ENCODE data around the gene HDAC9. TPM values are rescaled to one million over a fixed set of nuclear protein-coding genes. Genes with fewer than 3 reads are reported as not detected.

Gene HDAC9
- total RNA-seq, 1 experiment from 2014 or later, result 7.7 TPM

GRCh38 chr7:18552943-18553604 lies 57.5 kb downstream of the HDAC9 start:
- Histone ChIP-seq H3K27me3 (ENCODE audit: insufficient read depth, low read length) (no peaks in the 10 kb centered on the region), H2BK12ac (ENCODE audit: insufficient read length, low read depth, low read length) (no peak overlapping the region), H3K79me1 (ENCODE audit: insufficient read depth, low read depth, low read length, poor library complexity, severe bottlenecking) (no peaks in the 10 kb centered on the region), H2AFZ (ENCODE audit: low read length) (no peak overlapping the region), H3K56ac (ENCODE audit: insufficient read length, low read depth, low read length) (no peak overlapping the region), H4K8ac (replicated peaks; ENCODE audit: insufficient read length, low read depth, low read length) (no peak overlapping the region), H3K79me2 (ENCODE audit: insufficient read depth, low read length) (no peaks in the 10 kb centered on the region), H2BK15ac (ENCODE audit: low read depth, low read length) (no peak overlapping the region), H3K4me1 (ENCODE audit: insufficient read depth, low read length) (peaks cover 3% of the 10 kb centered on the region; the same call in 1 of the 2 replicates), H4K5ac (ENCODE audit: insufficient read length, low read depth, low read length) (no peak overlapping the region), H2BK20ac (ENCODE audit: low read depth, low read length, poor library complexity, severe bottlenecking) (no peak overlapping the region), H2BK120ac (ENCODE audit: low read depth, low read length, poor library complexity, severe bottlenecking) (no peak overlapping the region), H3K9me3 (ENCODE audit: control insufficient read depth, low read depth, low read length) (no peaks in the 10 kb centered on the region), H4K20me1 (ENCODE audit: control insufficient read depth, insufficient read depth, insufficient read length) (no peaks in the 10 kb centered on the region), H3K14ac (ENCODE audit: insufficient read depth, low read length) (no peak overlapping the region), H4K91ac (ENCODE audit: insufficient read length, low read depth, low read length) (no peak overlapping the region), H3K9ac (ENCODE audit: extremely low read depth, insufficient read length, low read length) (no peak overlapping the region), H3K23ac (ENCODE audit: insufficient read length, low read depth, low read length) (no peak overlapping the region), H3K18ac (ENCODE audit: insufficient read length, low read depth, low read length) (no peak overlapping the region), H3T11ph (ENCODE audit: low read length) (no peak overlapping the region), H3K23me2 (ENCODE audit: insufficient read length, low read depth, low read length, poor library complexity, severe bottlenecking) (no peaks in the 10 kb centered on the region), H2BK5ac (ENCODE audit: insufficient read length, low read length) (no peak overlapping the region), H3K4me2 (ENCODE audit: insufficient read depth, insufficient read length, low read length) (no peak overlapping the region), H3K27ac (ENCODE audit: insufficient read length, low read depth, low read length) (no peak overlapping the region), H2AK5ac (ENCODE audit: insufficient read length, low read length) (no peak overlapping the region), H3K4ac (ENCODE audit: low read depth, low read length) (no peak overlapping the region)
- Mint-ChIP-seq H3K36me3 (ENCODE audit: insufficient read depth in 1 of 3, low read depth in 3 of 3) (no peaks in the 10 kb centered on the region; a peak in 1 of 7 replicates), H3K27ac (peak overlapping the region in 1 of 3 experiments; percentile 92; a peak in 1 of 7 replicates), H3K4me1 (peaks cover 5 to 6% of the 10 kb centered on the region in 2 experiments), H3K27me3 (ENCODE audit: low read depth) (no peaks in the 10 kb centered on the region), H3K9me3 (no peaks in the 10 kb centered on the region), H3K4me3 (no peak overlapping the region)
- no peak for DNase-seq
- TF ChIP-seq CTCF (conservative IDR thresholded peaks at IDR 0.05), result no peak
- WGBS (ENCODE audit: extremely low coverage, insufficient read length, low lambda C conversion rate), result no CpG with 5 or more reads among the region's 8 CpGs

Measured in H9 (cell line).